ENCODE measurements around the gene YWHAG.
"Not testable (repeated sequence)": the region's sequence is repeated elsewhere in the genome, so short reads cannot be mapped to it uniquely, and the experiment has no call there.

- TF ChIP-seq CTCF (IDR thresholded peaks at IDR 0.05); ATF3 (CRISPR knock-in tag; conservative IDR thresholded peaks at IDR 0.05); USF2 (CRISPR knock-in tag; IDR thresholded peaks at IDR 0.05); MAX (CRISPR knock-in tag; IDR thresholded peaks at IDR 0.05): not testable (repeated sequence)
Observed at GRCh38 chr7:76311838-76312237, 47.0 kb downstream of the YWHAG start.
